Renal pelvis (tissue), 4 donors: ENCODE measurements around the gene FCGR3A. TPM values are rescaled to one million over a fixed set of nuclear protein-coding genes. Genes with fewer than 3 reads are reported as not detected.
"Not testable (repeated sequence)": the region's sequence is repeated elsewhere in the genome, so short reads cannot be mapped to it uniquely, and the experiment has no call there.

ENCODE experiments used
- DNase-seq: peaks from one replicate; pipeline ENCODE4 v3.0.0-alpha.2; 2013
- polyA plus RNA-seq, 3 donors: library from polyadenylated mRNA; unstranded; fragments of 120-200 nt; gene quantifications; one replicate each; pipeline ENCODE4 v1.2.1, GENCODE V29; 2013; ENCODE audit not compliant: insufficient read length in 3 of 3

The FCGR3A gene
- polyA plus RNA-seq, 3 donors: 1.7 to 1.8 (median 1.8) TPM

- not testable (repeated sequence) for DNase-seq
Measured at GRCh38 chr1:161557506-161558450, 8.2 kb upstream of the FCGR3A start.

GRCh38 chr1:161556990-161557389 is 7.4 kb upstream of the FCGR3A start:
- DNase-seq: not testable (repeated sequence)

GRCh38 chr1:161556143-161556542 is 6.5 kb upstream of the FCGR3A start:
- DNase-seq: not testable (repeated sequence)

- DNase-seq: not testable (repeated sequence)
Measured at GRCh38 chr1:161554815-161555417, 5.3 kb upstream of the FCGR3A start.

GRCh38 chr1:161554340-161554739 is 4.7 kb upstream of the FCGR3A start:
- not testable (repeated sequence) for DNase-seq

- not testable (repeated sequence) for DNase-seq
Measured at GRCh38 chr1:161553631-161554030, 4.0 kb upstream of the FCGR3A start.

- DNase-seq: not testable (repeated sequence)
Measured at GRCh38 chr1:161550942-161551341, 1.3 kb upstream of the FCGR3A start.

- not testable (repeated sequence) for DNase-seq
Measured at GRCh38 chr1:161548749-161549406, 740 bp downstream of the FCGR3A start.

- DNase-seq: not testable (repeated sequence)
Measured at GRCh38 chr1:161547995-161548741, 1.4 kb downstream of the FCGR3A start.

- DNase-seq: not testable (repeated sequence)
Measured at GRCh38 chr1:161545005-161545731, 4.5 kb downstream of the FCGR3A start.

- DNase-seq: not testable (repeated sequence)
Measured at GRCh38 chr1:161543125-161543524, 6.5 kb downstream of the FCGR3A start.

GRCh38 chr1:161542091-161542559 is 7.5 kb downstream of the FCGR3A start:
- not testable (repeated sequence) for DNase-seq

GRCh38 chr1:161540570-161540960 is 9.1 kb downstream of the FCGR3A start:
- DNase-seq: not testable (repeated sequence)

GRCh38 chr1:161539731-161540569 is 9.7 kb downstream of the FCGR3A start:
- DNase-seq: peak; percentile 48

GRCh38 chr1:161538925-161539479 is 10.6 kb downstream of the FCGR3A start:
- DNase-seq: not testable (repeated sequence)

GRCh38 chr1:161537068-161537669 is 12.4 kb downstream of the FCGR3A start:
- not testable (repeated sequence) for DNase-seq

- peak; percentile 82 for DNase-seq
Measured at GRCh38 chr1:161532644-161533567, 16.7 kb downstream of the FCGR3A start.
